Measurements from ENCODE around the gene GALK2.
"Not testable (repeated sequence)": the region's sequence is repeated elsewhere in the genome, so short reads cannot be mapped to it uniquely, and the experiment has no call there.

Gene GALK2

DNA sequence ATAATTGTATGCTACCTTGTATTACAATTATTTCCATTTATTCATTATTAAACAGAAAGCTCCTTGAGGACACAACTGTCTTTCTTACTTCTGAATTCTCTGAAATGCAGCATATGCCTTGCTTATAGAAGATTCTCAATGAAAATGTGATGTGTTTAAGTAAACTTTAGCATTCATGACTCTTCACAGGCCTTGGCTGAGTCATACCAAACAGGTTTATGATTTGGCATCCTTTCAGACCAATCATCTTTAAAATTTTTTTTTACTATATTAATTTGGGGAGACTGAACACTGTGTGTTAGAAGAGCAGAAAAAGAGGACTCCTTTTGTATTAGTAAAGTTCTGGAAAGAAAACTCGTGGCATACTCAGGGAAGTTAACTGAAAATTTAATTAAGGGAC lies 6.4 kb upstream of the GALK2 start:
- in situ Hi-C loops (cut with MboI; ENCODE audit: low sequenced_read_pairs), result no loop called here

DNA sequence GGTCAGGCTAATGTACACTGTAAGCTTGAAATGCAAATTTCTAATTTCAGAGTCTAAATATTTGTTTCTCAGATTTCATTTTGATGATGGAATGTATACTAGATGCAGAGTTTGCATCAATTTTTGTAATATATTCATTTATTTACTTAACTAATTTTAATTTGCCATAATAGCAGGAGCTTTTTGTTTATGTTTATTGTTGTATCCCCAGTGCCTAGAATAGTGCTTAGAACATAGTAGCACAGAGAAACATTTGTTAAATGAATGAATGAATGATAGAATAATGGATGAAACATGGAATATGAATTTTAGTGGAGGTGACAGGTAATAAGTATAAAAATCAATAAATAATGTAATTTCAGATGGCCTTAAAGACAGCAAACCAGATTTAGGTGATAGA lies 5.2 kb upstream of the GALK2 start:
- in situ Hi-C loops (cut with MboI; ENCODE audit: low sequenced_read_pairs), result no loop called here

DNA sequence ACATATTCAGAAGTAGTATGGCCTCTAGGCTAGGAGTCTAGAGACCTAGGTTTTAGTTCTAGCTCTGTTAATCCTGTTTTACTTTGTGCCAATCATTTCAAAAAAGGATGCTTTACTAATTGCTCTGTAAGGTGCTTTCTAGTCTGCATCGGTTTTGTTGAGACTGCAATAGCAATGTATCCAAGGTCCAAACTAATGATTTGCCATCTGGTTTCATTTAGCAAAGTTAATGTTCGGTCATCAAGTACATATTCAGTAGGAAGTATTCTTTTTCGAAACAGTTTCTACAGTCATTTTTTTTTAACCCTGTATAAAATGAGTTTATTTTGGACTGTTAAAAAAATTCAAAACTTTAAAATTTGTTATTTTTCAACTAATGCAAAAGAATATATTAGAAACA lies 2.0 kb upstream of the GALK2 start:
- in situ Hi-C loops (cut with MboI; ENCODE audit: low sequenced_read_pairs), result no loop called here

DNA sequence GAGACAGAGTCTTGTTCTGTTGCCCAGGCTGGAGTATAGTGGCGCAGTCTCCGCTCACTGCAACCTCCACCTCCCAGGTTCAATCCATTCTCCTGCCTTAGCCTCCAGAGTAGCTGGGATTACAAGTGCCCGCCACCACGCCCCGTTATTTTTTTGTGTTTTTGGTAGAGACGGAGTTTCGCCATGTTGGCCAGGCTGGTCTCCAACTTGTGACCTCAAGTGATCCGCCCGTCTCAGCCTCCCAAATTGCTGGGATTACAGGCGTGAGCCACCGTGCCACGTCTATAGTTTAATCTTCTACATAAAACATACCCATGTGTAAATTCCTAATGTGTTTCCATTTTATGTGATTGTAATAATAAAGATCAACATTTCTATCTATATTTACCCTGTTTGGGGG lies 1.7 kb downstream of the GALK2 start:
- in situ Hi-C loops (cut with MboI; ENCODE audit: low sequenced_read_pairs), result no loop called here

DNA sequence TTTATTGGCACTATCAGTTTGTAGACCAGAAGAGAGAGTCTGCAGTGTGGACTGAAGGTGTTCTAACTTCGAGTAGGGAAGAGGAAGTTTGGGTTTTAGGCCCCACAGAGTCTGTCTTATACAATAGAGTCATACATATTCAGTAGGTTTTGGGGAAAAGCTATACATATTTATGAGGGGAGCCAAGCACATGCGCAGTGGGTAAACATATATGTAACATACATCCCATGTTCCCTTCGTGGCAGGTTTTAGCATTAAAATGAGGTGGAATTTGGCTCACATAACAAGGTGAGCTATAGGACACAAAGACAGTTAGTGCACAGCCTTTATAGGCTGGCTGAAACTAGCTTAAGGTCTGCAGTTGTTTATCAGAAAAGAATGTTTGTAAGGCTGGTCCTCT lies 4.9 kb downstream of the GALK2 start:
- in situ Hi-C loops (cut with MboI; ENCODE audit: low sequenced_read_pairs), result no loop called here

DNA sequence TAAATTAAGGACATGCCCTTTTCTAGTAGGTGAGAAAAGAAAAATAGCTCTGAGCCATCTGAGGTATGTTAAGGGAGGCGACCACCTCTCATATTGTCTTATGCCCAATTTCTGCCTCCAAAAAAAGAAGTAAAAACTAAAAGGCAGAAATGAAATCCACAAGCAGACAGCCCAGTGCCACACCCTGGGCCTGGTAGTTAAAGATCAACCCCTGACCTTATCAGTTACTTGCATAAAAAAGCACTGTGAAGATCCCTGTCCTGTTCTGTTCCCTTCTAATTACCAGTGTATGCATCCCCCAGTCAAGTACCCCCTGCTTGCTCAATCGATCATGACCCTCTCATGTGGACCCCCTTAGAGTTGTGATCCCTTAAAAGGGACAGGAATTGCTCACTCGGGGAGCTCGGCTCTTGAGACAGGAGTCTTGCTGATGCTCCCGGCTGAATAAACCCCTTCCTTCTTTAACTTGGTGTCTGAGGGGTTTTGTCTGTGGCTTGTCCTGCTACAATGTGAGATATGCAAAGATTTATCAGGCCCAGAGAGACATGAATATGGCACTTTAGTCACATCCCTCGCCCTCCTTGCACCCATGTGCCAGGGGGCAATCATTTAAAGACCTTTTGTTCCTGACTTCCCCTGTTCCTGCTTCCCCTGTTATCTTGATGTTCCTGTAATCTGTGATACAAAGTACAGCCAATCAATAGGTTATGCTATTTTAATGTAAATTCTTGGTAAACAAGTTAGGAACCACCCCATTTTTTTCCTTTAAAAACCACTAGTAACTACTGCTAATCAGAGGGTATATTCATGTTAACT lies 5.7 kb downstream of the GALK2 start:
- in situ Hi-C loops (cut with MboI; ENCODE audit: low sequenced_read_pairs), result not testable (repeated sequence)

DNA sequence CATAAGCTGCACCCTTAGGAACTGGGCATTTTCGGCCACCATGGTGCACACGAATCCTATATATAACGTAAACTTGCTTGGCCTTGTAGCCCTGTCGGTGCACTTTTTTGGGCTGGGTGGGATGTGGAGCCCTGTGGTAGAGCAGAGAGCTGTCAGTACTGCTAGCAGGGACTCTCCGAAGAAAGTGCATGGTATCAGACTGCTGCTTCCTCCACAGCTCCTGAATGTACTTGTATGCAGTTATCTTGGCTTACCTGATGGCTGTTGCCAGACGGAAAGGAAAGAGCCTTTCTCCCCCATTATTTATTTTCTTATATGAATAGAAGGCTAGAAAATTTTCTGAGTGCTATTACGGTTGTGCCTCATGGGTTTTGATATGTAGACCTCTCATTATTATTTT lies 8.4 kb downstream of the GALK2 start:
- in situ Hi-C loops (cut with MboI; ENCODE audit: low sequenced_read_pairs), result no loop called here

DNA sequence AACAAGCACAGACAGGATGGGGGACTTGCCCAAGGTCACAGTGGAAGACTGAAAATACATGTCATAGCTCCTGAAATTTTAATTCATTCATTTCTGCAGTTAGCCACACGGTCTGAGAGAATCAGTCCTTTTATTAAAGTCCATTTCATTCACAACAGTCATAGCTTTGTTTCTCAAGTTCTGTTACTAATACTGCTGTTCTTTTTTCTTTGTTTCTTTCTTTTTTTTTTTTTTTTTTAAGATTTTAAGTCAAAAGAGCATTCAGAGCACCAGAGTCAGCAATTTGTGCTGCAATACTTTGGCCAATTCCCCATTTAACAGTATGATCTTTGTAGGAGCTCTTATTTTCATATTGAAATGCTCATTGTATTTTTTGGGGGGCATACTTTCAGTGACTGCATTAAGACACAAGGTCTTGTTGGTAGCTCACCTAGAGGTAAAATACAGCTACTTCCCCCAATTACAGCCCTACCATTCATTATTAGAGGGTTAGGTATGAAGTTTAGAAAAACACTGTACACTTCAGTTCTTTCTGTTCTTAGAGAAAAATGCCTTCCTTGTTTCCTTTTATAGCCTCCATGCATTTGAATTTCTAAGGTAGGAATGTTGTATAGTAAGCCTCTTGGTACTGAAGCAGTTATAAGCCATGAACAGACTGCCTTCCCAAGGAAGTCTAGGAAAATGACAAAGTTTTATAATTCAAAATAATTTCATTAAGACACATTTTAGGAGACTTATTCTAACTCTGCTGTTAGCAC lies 9.6 kb downstream of the GALK2 start:
- in situ Hi-C loops (cut with MboI; ENCODE audit: low sequenced_read_pairs), result no loop called here

DNA sequence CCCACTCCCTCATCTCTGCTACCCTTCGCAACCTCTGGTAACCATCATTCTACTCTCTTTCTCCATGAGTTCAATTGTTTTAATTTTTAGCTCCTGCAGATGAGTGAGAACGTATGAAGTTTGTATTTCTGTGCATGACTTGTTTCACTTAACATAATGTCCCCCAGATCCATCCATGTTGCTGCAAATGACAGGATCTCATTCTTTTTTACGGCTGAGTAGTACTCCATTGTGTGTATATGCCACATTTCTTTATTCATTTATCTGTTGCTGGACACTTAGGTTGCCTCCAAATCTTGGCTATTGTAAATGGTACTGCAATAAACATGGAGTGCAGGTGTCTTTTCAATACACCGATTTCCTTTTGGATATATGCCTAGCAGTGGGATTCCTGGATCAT lies 12.1 kb downstream of the GALK2 start:
- in situ Hi-C loops (cut with MboI; ENCODE audit: low sequenced_read_pairs), result no loop called here

DNA sequence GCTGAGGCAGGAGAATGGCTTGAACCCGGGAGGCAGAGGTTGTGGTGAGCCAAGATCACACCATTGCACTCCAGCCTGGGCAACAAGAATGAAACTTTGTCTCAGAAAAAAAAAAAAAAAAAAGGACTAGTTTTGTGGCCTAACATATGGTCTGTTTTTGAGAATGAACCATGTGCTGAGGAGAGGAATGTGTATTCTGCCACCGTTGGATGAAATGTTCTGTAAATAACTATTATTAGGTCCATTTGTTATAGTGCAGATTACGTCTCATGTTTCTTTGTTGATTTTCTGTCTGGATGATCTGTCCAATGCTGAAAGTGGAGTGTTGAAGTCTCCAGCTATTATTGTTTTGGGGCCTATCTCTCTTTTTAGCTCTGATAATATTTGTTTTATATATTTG lies 13.7 kb downstream of the GALK2 start:
- in situ Hi-C loops (cut with MboI; ENCODE audit: low sequenced_read_pairs), result not testable (repeated sequence)

DNA sequence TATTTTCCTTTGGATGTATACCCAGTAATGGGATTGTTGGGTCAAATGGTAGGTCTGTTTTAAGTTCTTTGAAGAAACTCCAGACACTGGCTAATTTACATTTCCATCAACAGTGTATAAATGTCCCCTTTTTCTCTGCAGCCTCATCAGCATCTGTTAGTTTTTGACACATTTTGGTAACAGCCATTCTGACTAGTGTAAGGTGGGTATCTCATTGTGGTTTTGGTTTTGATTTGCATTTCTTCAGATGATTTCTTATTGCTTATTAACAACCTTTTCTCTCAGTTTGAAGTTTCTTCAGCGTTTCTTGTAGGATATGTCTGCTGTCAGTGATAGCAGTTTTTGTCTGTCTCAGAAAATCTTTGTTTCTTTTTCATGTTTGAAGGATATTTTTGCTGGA lies 15.4 kb downstream of the GALK2 start:
- in situ Hi-C loops (cut with MboI; ENCODE audit: low sequenced_read_pairs), result no loop called here

DNA sequence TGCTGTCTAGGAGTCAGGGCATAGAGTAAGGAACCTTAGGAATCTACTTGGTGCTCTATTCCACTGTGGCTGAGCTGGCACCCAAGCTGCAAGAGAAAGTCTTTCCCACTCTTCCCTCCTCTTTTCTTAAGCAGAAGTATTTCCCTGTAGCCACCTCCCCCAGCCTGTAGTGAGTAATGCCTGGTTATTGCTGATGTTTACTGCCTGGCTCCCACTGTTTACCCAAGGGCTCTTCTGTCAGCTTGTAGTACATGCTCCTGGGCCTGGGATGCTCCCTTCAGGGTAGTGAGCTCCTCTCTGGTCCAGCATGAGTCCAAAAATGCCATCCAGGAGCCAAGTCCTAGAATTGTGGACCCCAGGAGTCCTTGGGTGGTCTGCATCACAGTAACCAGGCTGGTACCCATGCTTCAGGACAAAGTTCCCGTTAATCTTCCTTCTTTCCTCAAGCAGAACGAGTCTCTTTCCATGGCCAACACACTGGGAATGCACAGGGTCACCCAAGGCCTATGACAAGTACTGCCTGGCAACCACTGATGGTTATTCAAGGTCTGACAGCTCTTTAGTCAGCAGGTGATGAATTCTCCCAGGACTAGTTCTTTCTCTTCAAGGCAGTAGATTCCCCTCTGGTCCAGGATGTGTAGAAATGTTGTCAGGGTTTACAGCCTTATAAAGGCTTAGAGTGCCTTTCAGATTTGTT lies 17.6 kb downstream of the GALK2 start:
- in situ Hi-C loops (cut with MboI; ENCODE audit: low sequenced_read_pairs), result no loop called here

DNA sequence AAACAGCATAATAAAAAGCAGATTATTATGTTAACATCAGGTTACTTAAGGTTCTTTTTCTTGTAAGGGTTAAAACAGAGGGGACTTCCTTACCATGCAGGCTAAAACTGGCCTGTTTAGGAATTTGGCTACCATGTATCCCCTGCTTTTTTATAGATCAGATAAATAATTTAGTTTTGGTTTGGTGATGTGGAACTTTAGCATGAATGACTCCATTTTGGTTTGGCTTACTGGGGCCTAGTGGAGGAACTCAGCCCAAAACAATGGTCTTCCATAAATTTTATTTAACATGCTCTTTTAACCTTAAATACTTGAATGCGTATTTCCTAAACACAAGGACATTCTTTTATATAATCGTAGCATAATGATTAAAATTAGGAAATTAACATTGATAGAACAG lies 18.9 kb downstream of the GALK2 start:
- in situ Hi-C loops (cut with MboI; ENCODE audit: low sequenced_read_pairs), result no loop called here

DNA sequence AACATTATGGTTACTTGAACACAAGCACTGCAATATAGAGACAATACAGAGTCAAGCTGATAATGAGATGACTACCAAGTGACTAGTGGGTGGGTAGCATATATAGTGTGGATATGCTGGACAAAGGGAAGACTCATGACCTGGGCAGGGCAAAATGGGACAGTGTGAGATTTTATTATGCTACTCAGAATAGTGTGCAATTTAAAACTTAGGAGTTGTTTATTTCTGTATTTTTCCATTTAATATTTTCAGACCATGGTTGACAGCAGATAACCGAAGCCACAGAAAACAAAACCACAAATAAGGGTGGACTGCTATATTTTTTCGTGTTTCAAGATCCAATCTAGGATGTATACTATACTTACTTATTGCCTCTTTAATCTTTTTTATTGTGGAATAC lies 19.6 kb downstream of the GALK2 start:
- in situ Hi-C loops (cut with MboI; ENCODE audit: low sequenced_read_pairs), result no loop called here

DNA sequence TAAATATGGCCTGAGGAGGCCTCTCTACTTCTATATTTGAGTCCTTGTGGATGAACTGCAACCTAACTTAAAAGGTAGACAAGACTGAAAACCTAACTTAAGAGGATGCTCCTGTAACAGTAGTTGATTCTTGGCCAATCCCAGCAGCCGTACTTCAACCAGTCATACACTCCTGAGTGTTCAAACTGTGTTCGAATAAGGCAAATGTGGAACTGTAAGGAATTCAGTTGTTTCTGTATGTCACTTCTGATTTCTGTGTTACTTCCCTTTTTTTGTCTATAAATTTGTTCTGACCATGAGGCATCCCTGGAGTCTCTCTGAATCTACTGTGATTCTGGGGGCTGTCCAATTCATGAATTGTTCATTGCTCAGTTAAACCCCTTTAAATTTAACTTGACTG lies 20.5 kb downstream of the GALK2 start:
- in situ Hi-C loops (cut with MboI; ENCODE audit: low sequenced_read_pairs), result no loop called here

DNA sequence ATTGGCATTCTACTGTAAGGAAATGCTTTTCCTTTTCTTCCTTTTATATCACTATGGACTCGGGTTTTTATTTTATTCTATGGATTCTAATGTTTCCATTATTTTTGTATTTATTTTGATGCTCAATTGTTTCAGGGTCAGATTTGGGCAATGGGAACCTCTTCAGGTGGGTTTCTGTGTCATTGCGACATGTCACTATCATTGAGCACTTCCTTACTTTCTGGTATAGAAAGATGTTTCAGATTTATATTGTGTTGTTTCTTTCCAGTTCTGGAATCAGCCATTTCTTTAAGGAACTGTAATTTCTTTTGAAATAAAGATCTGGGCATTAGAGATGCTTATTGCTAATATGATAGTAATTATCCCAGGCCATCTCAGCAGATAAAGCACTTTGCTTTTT lies 21.8 kb downstream of the GALK2 start:
- in situ Hi-C loops (cut with MboI; ENCODE audit: low sequenced_read_pairs), result no loop called here

DNA sequence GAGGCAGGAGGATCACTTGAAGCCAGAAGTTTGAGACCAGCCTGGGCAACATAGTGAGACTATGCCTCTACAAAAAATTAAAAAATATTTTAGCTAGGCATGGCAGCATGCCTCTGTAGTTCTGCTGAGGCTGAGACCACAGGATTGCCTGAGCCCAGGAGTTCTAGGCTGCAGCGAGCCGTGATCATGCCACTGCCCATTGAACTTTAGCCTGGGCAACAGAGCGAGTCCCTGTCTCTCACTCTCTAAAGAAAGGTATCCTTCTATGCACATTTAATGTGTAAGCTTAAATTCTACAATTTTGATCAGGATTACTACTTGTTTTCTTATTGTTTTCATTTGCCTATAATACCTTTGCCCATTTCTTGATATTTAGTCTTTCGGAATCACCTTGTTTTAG lies 26.8 kb downstream of the GALK2 start:
- in situ Hi-C loops (cut with MboI; ENCODE audit: low sequenced_read_pairs), result no loop called here

DNA sequence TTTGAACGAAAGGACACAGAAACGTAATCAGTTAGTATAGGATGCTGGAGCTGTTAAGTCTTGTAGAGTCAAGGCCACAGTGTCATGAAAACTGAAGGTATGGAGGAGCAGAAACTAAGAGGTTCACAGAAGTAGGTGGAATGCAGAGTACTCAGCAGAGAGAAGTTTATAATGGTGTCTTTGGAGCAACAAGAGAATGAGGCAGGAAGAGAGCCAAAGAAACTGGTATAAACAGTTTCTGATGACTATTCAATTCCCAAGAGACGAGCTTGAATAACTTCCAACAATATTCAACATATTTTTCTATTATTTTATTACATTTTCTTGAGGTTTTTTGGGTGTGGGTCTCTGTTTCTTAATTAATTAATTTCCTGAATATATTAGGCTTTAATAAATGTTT lies 29.6 kb downstream of the GALK2 start:
- in situ Hi-C loops (cut with MboI; ENCODE audit: low sequenced_read_pairs), result no loop called here

DNA sequence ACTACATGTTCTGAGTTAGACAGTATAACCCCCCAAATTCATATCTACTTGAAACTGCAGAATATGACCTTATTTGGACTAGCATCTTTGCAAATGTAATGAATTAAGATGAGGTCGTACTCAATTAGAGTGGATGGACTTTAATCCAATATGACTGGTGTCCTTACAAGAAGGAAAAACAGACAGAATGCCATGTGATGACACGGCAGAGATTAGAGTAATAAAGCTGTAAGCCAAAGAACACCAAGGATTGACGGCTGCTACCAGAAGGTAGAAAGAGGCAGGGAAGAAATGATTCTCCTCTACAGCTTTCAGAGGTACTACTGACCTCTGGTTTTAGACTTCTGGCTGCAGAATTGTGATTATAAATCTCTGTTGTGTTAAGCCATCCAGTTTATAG lies 30.3 kb downstream of the GALK2 start:
- in situ Hi-C loops (cut with MboI; ENCODE audit: low sequenced_read_pairs), result no loop called here

DNA sequence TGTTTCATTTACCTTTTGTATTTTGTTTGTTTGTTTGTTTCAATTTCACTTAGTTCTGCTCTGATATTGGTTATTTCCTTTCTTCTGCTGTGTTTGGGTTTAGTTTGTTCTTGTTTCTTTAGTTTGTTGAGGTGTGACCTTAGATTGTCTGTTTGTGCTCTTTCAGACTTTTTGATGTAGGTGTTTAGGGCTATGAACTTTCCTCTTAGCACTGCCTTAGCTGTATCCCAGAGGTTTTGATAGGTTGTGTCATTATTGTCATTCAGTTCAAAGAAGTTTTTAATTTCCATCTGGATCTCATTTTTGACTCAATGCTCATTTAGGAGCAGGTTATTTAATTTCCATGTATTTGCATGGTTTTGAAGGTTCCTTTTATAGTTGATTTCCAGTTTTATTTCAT lies 38.1 kb downstream of the GALK2 start:
- in situ Hi-C loops (cut with MboI; ENCODE audit: low sequenced_read_pairs), result not testable (repeated sequence)

DNA sequence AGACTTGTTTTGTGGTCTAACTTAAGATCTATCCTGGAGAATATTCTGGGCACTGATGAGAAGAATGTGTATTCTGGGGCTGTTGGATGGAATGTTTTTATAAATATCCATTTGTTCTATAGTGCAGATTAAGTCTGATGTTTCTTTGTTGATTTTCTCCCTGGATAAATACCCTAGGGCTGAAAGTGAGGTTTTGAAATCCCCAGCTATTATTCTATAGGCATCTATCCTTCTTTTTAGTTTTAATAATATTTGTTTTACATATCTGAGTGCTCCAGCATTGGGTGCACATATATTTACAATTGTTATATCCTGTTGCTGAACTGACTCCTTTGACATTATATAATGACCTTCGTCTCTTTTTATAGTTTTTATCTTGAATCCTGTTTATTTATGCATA lies 42.9 kb downstream of the GALK2 start:
- in situ Hi-C loops (cut with MboI; ENCODE audit: low sequenced_read_pairs), result no loop called here
